SK-N-SH (cell line): ENCODE results near the gene RABL6.
"Not testable (repeated sequence)": the region's sequence is repeated elsewhere in the genome, so short reads cannot be mapped to it uniquely, and the experiment has no call there.

Source experiments
- CHD2 ChIP-seq: fragments of 150-350 bp; IDR thresholded peaks from 2 replicates; pipeline ENCODE4 v1.6.1; 2018; ENCODE audit warnings: low read length; ENCODE audit not compliant: partially characterized antibody
- CTCF ChIP-seq: fragments of 200-600 bp; sonication (generic); IDR thresholded peaks from 2 replicates; pipeline ENCODE4 v1.6.1; 2017; ENCODE audit warnings: antibody characterized with exemption, mild to moderate bottlenecking, moderate library complexity
- GATA2 ChIP-seq: sonication (generic); formaldehyde crosslinking; IDR thresholded peaks from 2 replicates; pipeline ENCODE4 v1.5.0; 2020; ENCODE audit warnings: mild to moderate bottlenecking, missing genetic modification reagents
- MAX ChIP-seq: IDR thresholded peaks from 2 replicates; pipeline ENCODE4 v1.4.0; 2012; ENCODE audit warnings: low read depth
- RAD21 ChIP-seq: IDR thresholded peaks from 2 replicates; pipeline ENCODE4 v1.6.1; 2012; ENCODE audit warnings: mild to moderate bottlenecking, low read length
- REST ChIP-seq: IDR thresholded peaks from 2 replicates; pipeline ENCODE4 v1.6.1; 2012; ENCODE audit warnings: mild to moderate bottlenecking, low read depth, low read length, moderate library complexity
- TAF1 ChIP-seq: IDR thresholded peaks from 2 replicates; pipeline ENCODE4 v1.6.1; 2012; ENCODE audit warnings: low read depth, mild to moderate bottlenecking, low read length, moderate library complexity, borderline replicate concordance
- TEAD4 ChIP-seq: IDR thresholded peaks from 2 replicates; pipeline ENCODE4 v1.4.0; 2012; ENCODE audit warnings: mild to moderate bottlenecking, borderline replicate concordance; ENCODE audit not compliant: insufficient read depth
- USF2 ChIP-seq: fragments of 150-350 bp; IDR thresholded peaks from 2 replicates; pipeline ENCODE4 v1.6.1; 2017; ENCODE audit warnings: antibody characterized with exemption, low read length, low read depth, borderline replicate concordance
- YY1 ChIP-seq: IDR thresholded peaks from 2 replicates; pipeline ENCODE4 v1.4.0; 2012; ENCODE audit warnings: low read depth, mild to moderate bottlenecking

GRCh38 chr9:136785565-136786355, 22.0 kb upstream of the RABL6 start:
- not testable (repeated sequence) for TF ChIP-seq CTCF, CHD2, TEAD4, TAF1, USF2, REST, RAD21, YY1, GATA2, MAX
